ENCODE data around the gene DNASE2.

Gene DNASE2

GRCh38 chr19:12885749-12886650, 4.8 kb upstream of the DNASE2 start:
- peak overlapping the region; percentile 28 for H3K4me3 ChIP-seq (ENCODE audit: extremely low read depth, insufficient read depth, low read length, poor library complexity, severe bottlenecking)
- H3K9me3 ChIP-seq (ENCODE audit: control insufficient read depth, low read length): peaks cover 27% of the 10 kb centered on the region
- H3K36me3 ChIP-seq (ENCODE audit: control insufficient read depth, insufficient read depth, low read length): no peaks in the 10 kb centered on the region
- no peak overlapping the region for H3K27ac ChIP-seq (ENCODE audit: low read depth, low read length, severe bottlenecking)
- peaks cover 4% of the 10 kb centered on the region for H3K4me1 ChIP-seq (ENCODE audit: control insufficient read depth, insufficient read depth, low read length, poor library complexity, severe bottlenecking)
- 3 to 7% methylated on average over 19 to 38 of the region's 53 CpGs for WGBS, 2 experiments (ENCODE audit: insufficient coverage in 2 of 2)

GRCh38 chr19:12884926-12885748, 3.9 kb upstream of the DNASE2 start:
- Histone ChIP-seq H3K36me3 (ENCODE audit: control insufficient read depth, insufficient read depth, low read length) (no peaks in the 10 kb centered on the region), H3K4me3 (ENCODE audit: extremely low read depth, insufficient read depth, low read length, poor library complexity, severe bottlenecking) (peak overlapping the region; percentile 28), H3K27ac (ENCODE audit: low read depth, low read length, severe bottlenecking) (no peak overlapping the region), H3K9me3 (ENCODE audit: control insufficient read depth, low read length) (peaks cover 27% of the 10 kb centered on the region), H3K4me1 (ENCODE audit: control insufficient read depth, insufficient read depth, low read length, poor library complexity, severe bottlenecking) (peaks cover 4% of the 10 kb centered on the region)
- WGBS, 2 experiments (ENCODE audit: insufficient coverage in 2 of 2): 8 to 12% methylated on average over 51 to 54 of the region's 73 CpGs

- 90 to 95% methylated on average over 9 to 10 of the region's 12 CpGs for WGBS, 2 experiments (ENCODE audit: insufficient coverage in 2 of 2)
- peaks cover 4% of the 10 kb centered on the region for H3K4me1 ChIP-seq (ENCODE audit: control insufficient read depth, insufficient read depth, low read length, poor library complexity, severe bottlenecking)
- peaks cover 27% of the 10 kb centered on the region for H3K9me3 ChIP-seq (ENCODE audit: control insufficient read depth, low read length)
- H3K36me3 ChIP-seq (ENCODE audit: control insufficient read depth, insufficient read depth, low read length): no peaks in the 10 kb centered on the region
- no peak overlapping the region for H3K27ac ChIP-seq (ENCODE audit: low read depth, low read length, severe bottlenecking)
- no peak overlapping the region for H3K4me3 ChIP-seq (ENCODE audit: extremely low read depth, insufficient read depth, low read length, poor library complexity, severe bottlenecking)
These were observed 3.3 kb upstream of the DNASE2 start for GRCh38 chr19:12884627-12884925.

DNA sequence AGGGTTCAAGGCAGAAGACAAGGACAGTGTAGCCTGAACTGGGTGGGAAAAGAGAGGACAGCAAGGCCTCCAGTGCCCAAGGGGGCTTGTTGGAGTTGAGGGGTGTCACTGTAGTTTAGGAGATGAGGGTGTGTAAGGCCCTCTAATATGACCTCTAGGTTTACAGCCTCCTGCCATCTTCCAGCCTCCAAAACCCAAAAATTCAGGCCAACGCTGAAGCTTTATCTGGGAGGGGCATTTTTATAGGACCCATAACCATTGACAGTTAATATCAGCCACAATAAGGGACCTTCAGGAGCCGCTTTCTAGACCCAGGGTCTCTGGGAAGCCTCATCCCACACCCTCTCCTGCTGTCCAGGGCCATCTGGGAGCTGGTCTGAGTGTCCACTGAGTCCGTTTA, 3.0 kb upstream of the DNASE2 start:
- WGBS, 2 experiments (ENCODE audit: insufficient coverage in 2 of 2): 89 to 97% methylated on average over 2 to 3 of the region's 3 CpGs
- peaks cover 4% of the 10 kb centered on the region for H3K4me1 ChIP-seq (ENCODE audit: control insufficient read depth, insufficient read depth, low read length, poor library complexity, severe bottlenecking)
- peaks cover 27% of the 10 kb centered on the region for H3K9me3 ChIP-seq (ENCODE audit: control insufficient read depth, low read length)
- H3K27ac ChIP-seq (ENCODE audit: low read depth, low read length, severe bottlenecking): no peak overlapping the region
- H3K36me3 ChIP-seq (ENCODE audit: control insufficient read depth, insufficient read depth, low read length): no peaks in the 10 kb centered on the region
- H3K4me3 ChIP-seq (ENCODE audit: extremely low read depth, insufficient read depth, low read length, poor library complexity, severe bottlenecking): no peak overlapping the region

DNA sequence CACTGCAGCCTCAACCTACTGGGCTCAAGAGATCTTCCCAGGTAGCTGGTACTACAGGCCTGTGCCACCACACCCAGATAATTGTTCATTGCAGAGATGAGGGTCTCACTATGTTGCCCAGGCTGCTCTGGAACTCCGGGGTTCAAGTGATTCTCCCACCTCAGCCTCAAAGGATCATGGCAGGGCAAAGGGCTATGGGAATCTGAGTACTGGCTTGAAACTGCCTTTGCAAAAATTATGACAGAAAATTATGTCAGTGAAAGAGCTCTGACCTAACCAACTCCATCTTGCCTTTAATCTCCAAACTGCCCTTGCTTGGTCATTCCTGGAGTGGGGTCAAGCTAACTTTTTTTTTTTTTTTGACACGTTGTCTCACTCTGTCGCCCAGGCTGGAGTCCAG, 1.3 kb upstream of the DNASE2 start:
- WGBS, 2 experiments (ENCODE audit: insufficient coverage in 2 of 2): 83 to 87% methylated on average over 3 of the region's 3 CpGs
- Histone ChIP-seq H3K36me3 (ENCODE audit: control insufficient read depth, insufficient read depth, low read length) (peaks cover 5% of the 10 kb centered on the region), H3K9me3 (ENCODE audit: control insufficient read depth, low read length) (peaks cover 27% of the 10 kb centered on the region), H3K27ac (ENCODE audit: low read depth, low read length, severe bottlenecking) (no peak overlapping the region), H3K4me3 (ENCODE audit: extremely low read depth, insufficient read depth, low read length, poor library complexity, severe bottlenecking) (no peak overlapping the region), H3K4me1 (ENCODE audit: control insufficient read depth, insufficient read depth, low read length, poor library complexity, severe bottlenecking) (peaks cover 4% of the 10 kb centered on the region)

GRCh38 chr19:12880551-12881171, 588 bp downstream of the DNASE2 start:
- Histone ChIP-seq H3K27ac (ENCODE audit: low read depth, low read length, severe bottlenecking) (peak overlapping the region; percentile 36), H3K36me3 (ENCODE audit: control insufficient read depth, insufficient read depth, low read length) (peaks cover 5% of the 10 kb centered on the region), H3K4me1 (ENCODE audit: control insufficient read depth, insufficient read depth, low read length, poor library complexity, severe bottlenecking) (peaks cover 4% of the 10 kb centered on the region), H3K4me3 (ENCODE audit: extremely low read depth, insufficient read depth, low read length, poor library complexity, severe bottlenecking) (peak overlapping the region; percentile 64), H3K9me3 (ENCODE audit: control insufficient read depth, low read length) (peaks cover 27% of the 10 kb centered on the region)
- WGBS, 2 experiments (ENCODE audit: insufficient coverage in 2 of 2): 16 to 21% methylated on average over 23 to 29 of the region's 29 CpGs

DNA sequence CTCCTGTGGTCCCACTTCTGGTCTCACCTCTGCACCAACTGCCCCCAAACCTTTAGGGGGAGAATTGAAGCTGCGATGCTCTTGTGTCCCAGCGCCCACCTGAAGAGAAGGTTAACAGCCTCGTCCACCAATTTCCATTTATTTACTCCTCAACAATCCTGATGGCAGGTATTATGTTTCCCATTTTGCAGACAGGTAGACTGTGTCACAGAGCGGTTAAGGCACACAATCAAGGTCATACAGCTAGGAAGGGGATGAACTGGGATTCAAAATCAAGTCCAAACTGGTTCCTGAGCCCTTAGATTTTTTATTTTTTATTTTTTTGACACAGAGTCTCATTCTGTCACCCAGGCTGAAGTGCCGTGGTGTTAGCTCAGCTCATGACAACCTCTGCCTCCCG, 6.2 kb downstream of the DNASE2 start:
- no peak overlapping the region for H3K4me3 ChIP-seq (ENCODE audit: extremely low read depth, insufficient read depth, low read length, poor library complexity, severe bottlenecking)
- H3K36me3 ChIP-seq (ENCODE audit: control insufficient read depth, insufficient read depth, low read length): peaks cover 5% of the 10 kb centered on the region
- H3K27ac ChIP-seq (ENCODE audit: low read depth, low read length, severe bottlenecking): no peak overlapping the region
- H3K4me1 ChIP-seq (ENCODE audit: control insufficient read depth, insufficient read depth, low read length, poor library complexity, severe bottlenecking): no peaks in the 10 kb centered on the region
- 96 to 98% methylated on average over 4 to 5 of the region's 6 CpGs for WGBS, 2 experiments (ENCODE audit: insufficient coverage in 2 of 2)
- H3K9me3 ChIP-seq (ENCODE audit: control insufficient read depth, low read length): no peaks in the 10 kb centered on the region

DNA sequence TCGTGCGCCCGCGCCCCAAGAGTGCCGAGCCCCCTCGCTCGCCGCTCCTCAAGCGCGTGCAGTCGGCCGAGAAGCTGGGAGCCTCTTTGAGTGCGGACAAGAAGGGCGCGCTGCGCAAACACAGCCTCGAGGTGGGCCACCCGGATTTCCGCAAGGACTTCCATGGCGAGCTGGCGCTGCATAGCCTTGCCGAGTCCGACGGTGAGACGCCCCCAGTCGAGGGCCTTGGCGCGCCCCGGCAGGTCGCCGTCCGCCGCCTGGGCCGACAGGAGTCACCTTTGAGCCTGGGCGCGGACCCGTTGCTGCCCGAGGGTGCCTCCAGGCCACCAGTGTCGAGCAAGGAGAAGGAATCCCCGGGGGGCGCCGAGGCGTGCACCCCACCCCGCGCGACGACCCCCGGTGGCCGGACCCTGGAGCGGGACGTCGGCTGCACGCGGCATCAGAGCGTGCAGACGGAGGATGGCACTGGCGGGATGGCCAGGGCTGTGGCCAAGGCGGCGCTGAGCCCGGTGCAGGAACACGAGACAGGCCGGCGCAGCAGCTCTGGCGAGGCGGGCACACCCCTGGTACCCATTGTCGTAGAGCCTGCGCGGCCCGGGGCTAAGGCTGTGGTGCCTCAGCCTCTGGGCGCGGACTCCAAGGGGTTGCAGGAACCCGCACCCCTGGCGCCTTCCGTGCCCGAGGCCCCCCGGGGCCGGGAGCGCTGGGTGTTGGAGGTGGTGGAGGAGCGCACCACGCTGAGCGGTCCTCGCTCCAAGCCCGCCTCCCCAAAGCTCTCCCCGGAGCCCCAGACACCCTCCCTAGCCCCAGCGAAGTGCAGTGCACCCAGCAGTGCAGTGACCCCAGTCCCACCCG, 7.1 kb downstream of the DNASE2 start:
- WGBS, 2 experiments (ENCODE audit: insufficient coverage in 2 of 2): 96 to 97% methylated on average over 63 to 83 of the region's 86 CpGs
- Histone ChIP-seq H3K4me3 (ENCODE audit: extremely low read depth, insufficient read depth, low read length, poor library complexity, severe bottlenecking) (no peak overlapping the region), H3K36me3 (ENCODE audit: control insufficient read depth, insufficient read depth, low read length) (peaks cover 5% of the 10 kb centered on the region)

DNA sequence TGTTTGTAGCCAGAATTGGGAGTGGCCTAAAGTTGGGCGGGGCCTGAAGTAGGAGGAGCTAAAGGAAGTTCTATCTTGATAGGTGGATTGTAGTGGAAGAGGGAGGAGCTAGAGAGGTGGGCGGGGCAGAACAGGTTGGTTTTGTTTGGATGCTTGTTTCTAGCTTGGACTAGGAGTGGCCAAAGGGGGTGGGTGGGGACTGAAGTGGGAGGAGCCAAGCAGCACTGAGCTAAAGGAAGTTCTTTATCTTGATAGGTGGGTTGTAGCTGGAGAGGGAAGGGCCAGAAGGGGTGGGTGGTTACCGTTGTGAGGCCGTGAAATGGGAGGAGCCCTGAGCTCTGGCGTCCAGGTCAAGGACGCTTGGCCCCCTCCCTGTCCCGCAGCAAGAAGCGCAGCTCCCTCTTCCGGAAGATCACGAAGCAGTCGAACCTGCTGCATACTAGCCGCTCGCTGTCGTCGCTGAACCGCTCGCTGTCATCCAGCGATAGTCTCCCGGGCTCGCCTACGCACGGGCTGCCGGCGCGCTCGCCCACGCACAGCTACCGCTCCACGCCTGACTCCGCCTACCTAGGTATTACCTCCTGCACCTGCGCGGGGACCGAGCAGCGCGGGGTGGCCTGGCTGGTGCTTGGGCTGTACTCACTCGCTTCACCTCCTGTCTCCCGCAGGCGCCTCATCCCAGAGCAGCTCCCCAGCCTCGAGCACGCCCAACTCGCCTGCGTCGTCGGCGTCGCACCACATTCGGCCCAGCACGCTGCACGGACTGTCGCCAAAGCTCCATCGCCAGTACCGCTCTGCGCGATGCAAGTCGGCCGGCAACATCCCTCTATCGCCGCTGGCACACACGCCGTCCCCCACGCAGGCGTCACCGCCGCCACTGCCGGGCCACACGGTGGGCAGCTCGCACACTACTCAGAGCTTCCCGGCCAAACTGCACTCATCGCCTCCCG, 8.0 kb downstream of the DNASE2 start:
- H3K4me3 ChIP-seq (ENCODE audit: extremely low read depth, insufficient read depth, low read length, poor library complexity, severe bottlenecking): no peak overlapping the region
- WGBS, 2 experiments (ENCODE audit: insufficient coverage in 2 of 2): 96 to 97% methylated on average over 62 to 70 of the region's 70 CpGs

More for the DNA sequence above, 7.1 kb downstream of the DNASE2 start:
- Histone ChIP-seq H3K9me3 (ENCODE audit: control insufficient read depth, low read length) (no peaks in the 10 kb centered on the region), H3K27ac (ENCODE audit: low read depth, low read length, severe bottlenecking) (no peak overlapping the region), H3K4me1 (ENCODE audit: control insufficient read depth, insufficient read depth, low read length, poor library complexity, severe bottlenecking) (no peaks in the 10 kb centered on the region)

More for the DNA sequence above, 8.0 kb downstream of the DNASE2 start:
- Histone ChIP-seq H3K9me3 (ENCODE audit: control insufficient read depth, low read length) (no peaks in the 10 kb centered on the region), H3K4me1 (ENCODE audit: control insufficient read depth, insufficient read depth, low read length, poor library complexity, severe bottlenecking) (no peaks in the 10 kb centered on the region), H3K27ac (ENCODE audit: low read depth, low read length, severe bottlenecking) (no peak overlapping the region), H3K36me3 (ENCODE audit: control insufficient read depth, insufficient read depth, low read length) (peaks cover 1% of the 10 kb centered on the region)

Measured in mesodermal cell (in vitro differentiated cells).